ENCODE measurements around the gene DENND1A. TPM values are rescaled to one million over a fixed set of nuclear protein-coding genes. Genes with fewer than 3 reads are reported as not detected.

DENND1A gene
- polyA plus RNA-seq, 2 of the 4 experiments (the other 2 are of a cell fraction), result 15.1 to 21.9 TPM

DNA sequence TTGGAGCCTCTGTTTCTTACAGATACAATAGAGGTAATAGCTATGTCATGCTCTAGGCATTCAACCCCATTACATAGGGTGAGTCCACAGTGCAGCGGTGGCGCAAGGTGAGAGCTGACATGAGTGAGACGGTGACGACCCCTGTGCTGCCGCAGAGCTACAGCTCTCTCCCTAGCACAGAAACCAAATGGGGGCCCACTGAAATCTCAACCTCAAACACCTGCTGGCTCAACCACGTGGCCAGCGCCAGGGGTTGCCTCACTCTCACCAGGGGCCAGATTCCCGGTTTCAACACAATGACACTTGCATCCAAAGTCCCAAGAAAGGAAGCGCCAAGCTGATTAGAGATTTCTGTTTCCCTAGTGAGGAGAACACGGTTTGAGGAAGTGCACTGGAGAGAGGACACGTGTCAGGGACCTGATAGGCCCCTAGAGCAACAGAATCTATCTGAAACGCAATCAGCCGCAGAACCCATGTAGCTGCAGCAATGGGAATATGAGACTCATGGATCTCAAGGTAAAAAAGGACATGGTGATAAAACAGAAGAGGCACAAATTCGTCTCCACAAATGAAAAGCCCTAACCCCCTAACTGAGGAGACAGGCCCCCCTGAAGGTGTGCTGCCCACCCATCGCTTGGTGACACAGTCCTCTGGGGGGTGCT, 459.7 kb downstream of the DENND1A start:
- Histone ChIP-seq H3K4me2 (no peak overlapping the region), H3K4me3 (no peak overlapping the region), H3K9me3 (no peaks in the 10 kb centered on the region), H3K27ac (no peak overlapping the region), H3K4me1 (peaks cover 18% of the 10 kb centered on the region; the same call in 2 of the 3 replicates)
- no peak for TF ChIP-seq RFX5 (IDR thresholded peaks at IDR 0.05)
- no peak for TF ChIP-seq TFCP2L1 (CRISPR knock-in tag; IDR thresholded peaks at IDR 0.05)
- no peak for TF ChIP-seq JUN (IDR thresholded peaks at IDR 0.05)
- TF ChIP-seq KDM5A (IDR thresholded peaks at IDR 0.05), result no peak
- FAIRE-seq (no peak), ATAC-seq (no peak), DNase-seq (ENCODE audit: low read depth in 1 of 2, low spot score in 1 of 2) (no peak)
- ChIA-PET POLR2A (no interaction called here), CTCF (interaction anchor here (1.1 kb wide), 1 partner anchor 11 kb away, joined by 3 read pairs; no protein-coding TSS in a partner anchor)
- WGBS (ENCODE audit: missing lambda C conversion rate), result 85% methylated on average over 15 of the region's 15 CpGs

DNA sequence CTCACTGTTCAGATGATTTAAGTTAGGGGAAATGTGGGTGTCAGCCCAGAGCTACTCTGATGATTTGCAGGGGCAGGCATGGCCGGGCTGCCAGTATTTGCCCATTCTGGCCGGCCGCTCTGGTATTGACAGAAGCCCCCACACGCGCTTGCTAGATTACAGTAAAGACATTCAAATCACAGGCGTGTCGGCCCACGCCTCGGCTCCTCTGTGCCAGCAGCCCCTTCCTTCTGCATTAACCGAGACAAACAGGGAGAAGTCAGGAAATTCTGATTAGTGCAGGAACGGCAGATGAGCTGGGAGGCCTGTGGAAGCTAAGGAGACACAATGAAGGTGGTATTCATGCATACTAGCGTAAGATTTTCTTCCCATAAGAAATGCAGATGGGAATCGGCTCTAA, 460.6 kb downstream of the DENND1A start:
- no peak overlapping the region for H3K27ac ChIP-seq
- H3K4me1 ChIP-seq, result peaks cover 24% of the 10 kb centered on the region; the same call in 2 of the 3 replicates
- DNase-seq (ENCODE audit: low read depth in 1 of 2, low spot score in 1 of 2) (no peak), ATAC-seq (no peak), FAIRE-seq (no peak)
- ChIA-PET CTCF (interaction anchor here (0.6 to 1.1 kb wide), 2 partner anchors 10 to 487 kb away, joined by 3 to 5 read pairs; no protein-coding TSS in a partner anchor), POLR2A (no interaction called here)
- no peak overlapping the region for H3K4me2 ChIP-seq
- H3K9me3 ChIP-seq, result no peaks in the 10 kb centered on the region
- no peak overlapping the region for H3K4me3 ChIP-seq
- 97% methylated on average over 13 of the region's 13 CpGs for WGBS (ENCODE audit: missing lambda C conversion rate)
- no peak for TF ChIP-seq KDM1A (IDR thresholded peaks at IDR 0.05; ENCODE audit: low read depth)
- no peak for TF ChIP-seq JUNB (IDR thresholded peaks at IDR 0.05)
- TF ChIP-seq POLR2AphosphoS2 (conservative IDR thresholded peaks at IDR 0.05; ENCODE audit: low read length), result no peak
- no peak for TF ChIP-seq MAZ (IDR thresholded peaks at IDR 0.05; ENCODE audit: borderline replicate concordance, low read depth, low read length)
- TF ChIP-seq SREBF2 (IDR thresholded peaks at IDR 0.05), result no peak
- no peak for TF ChIP-seq CBX8 (IDR thresholded peaks at IDR 0.05)
- no peak for TF ChIP-seq HOXB13 (CRISPR knock-in tag; IDR thresholded peaks at IDR 0.05; ENCODE audit: low read depth)
- TF ChIP-seq, protein P1, sequence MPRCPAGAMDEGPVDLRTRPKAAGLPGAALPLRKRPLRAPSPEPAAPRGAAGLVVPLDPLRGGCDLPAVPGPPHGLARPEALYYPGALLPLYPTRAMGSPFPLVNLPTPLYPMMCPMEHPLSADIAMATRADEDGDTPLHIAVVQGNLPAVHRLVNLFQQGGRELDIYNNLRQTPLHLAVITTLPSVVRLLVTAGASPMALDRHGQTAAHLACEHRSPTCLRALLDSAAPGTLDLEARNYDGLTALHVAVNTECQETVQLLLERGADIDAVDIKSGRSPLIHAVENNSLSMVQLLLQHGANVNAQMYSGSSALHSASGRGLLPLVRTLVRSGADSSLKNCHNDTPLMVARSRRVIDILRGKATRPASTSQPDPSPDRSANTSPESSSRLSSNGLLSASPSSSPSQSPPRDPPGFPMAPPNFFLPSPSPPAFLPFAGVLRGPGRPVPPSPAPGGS (IDR thresholded peaks at IDR 0.05), result no peak
- no peak for TF ChIP-seq TFCP2L1 (CRISPR knock-in tag; IDR thresholded peaks at IDR 0.05)
- no peak for TF ChIP-seq HOXA7 (CRISPR knock-in tag; IDR thresholded peaks at IDR 0.05)
- no peak for TF ChIP-seq RAD21 (conservative IDR thresholded peaks at IDR 0.05 in 1 of 2, IDR thresholded peaks at IDR 0.05 in 1 of 2)
- no peak for TF ChIP-seq ZSCAN20 (CRISPR knock-in tag; IDR thresholded peaks at IDR 0.05)
- no peak for TF ChIP-seq CHD2 (IDR thresholded peaks at IDR 0.05; ENCODE audit: low read length, partially characterized antibody)
- no peak for TF ChIP-seq FOXS1 (CRISPR knock-in tag; IDR thresholded peaks at IDR 0.05)
- TF ChIP-seq FOSL2 (IDR thresholded peaks at IDR 0.05), result no peak
- no peak for TF ChIP-seq FOSL2 (CRISPR knock-in tag; IDR thresholded peaks at IDR 0.05)
- TF ChIP-seq FOSB (CRISPR knock-in tag; IDR thresholded peaks at IDR 0.05), result no peak
- TF ChIP-seq MYC (IDR thresholded peaks at IDR 0.05; ENCODE audit: borderline replicate concordance, low read length), result no peak
- no peak for TF ChIP-seq ZC3H11A (IDR thresholded peaks at IDR 0.05)
- no peak for TF ChIP-seq HDAC2 (IDR thresholded peaks at IDR 0.05)

DNA sequence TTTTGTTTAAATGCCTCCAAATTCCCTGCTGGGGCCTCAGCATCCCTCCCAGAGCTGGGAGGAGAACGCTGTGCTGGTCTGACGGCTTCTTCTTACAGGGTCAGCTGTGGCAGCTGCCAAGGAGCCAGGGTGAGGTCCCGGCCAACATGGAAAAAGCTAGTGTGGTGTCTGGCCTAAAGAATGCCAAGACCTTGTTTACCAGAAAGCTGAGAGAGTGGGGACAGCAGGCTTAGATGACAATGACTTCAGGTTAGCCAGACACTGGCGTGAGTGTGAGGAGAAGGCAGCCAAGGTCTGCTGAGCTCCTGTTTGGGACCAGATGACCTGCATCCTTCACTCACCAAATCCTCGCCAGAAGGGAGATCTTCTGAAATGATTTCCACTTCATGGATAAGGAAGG, 461.4 kb downstream of the DENND1A start:
- ATAC-seq, result no peak
- H3K4me3 ChIP-seq, result no peak overlapping the region
- peaks cover 24% of the 10 kb centered on the region; the same call in 2 of the 3 replicates for H3K4me1 ChIP-seq
- FAIRE-seq, result no peak
- H3K9me3 ChIP-seq, result no peaks in the 10 kb centered on the region
- H3K27ac ChIP-seq, result no peak overlapping the region
- H3K4me2 ChIP-seq, result no peak overlapping the region
- no peak for DNase-seq (ENCODE audit: low read depth in 1 of 2, low spot score in 1 of 2)
- no peak for TF ChIP-seq HOXB13 (CRISPR knock-in tag; IDR thresholded peaks at IDR 0.05; ENCODE audit: low read depth)
- no peak for TF ChIP-seq JUN (IDR thresholded peaks at IDR 0.05)
- TF ChIP-seq HOXB5 (CRISPR knock-in tag; IDR thresholded peaks at IDR 0.05), result no peak
- TF ChIP-seq FOSB (CRISPR knock-in tag; IDR thresholded peaks at IDR 0.05), result no peak
- no peak for TF ChIP-seq FOSL2 (IDR thresholded peaks at IDR 0.05)
- TF ChIP-seq FOSL2 (CRISPR knock-in tag; IDR thresholded peaks at IDR 0.05), result no peak
- TF ChIP-seq, protein P2, sequence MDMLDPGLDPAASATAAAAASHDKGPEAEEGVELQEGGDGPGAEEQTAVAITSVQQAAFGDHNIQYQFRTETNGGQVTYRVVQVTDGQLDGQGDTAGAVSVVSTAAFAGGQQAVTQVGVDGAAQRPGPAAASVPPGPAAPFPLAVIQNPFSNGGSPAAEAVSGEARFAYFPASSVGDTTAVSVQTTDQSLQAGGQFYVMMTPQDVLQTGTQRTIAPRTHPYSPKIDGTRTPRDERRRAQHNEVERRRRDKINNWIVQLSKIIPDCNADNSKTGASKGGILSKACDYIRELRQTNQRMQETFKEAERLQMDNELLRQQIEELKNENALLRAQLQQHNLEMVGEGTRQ (IDR thresholded peaks at IDR 0.05), result no peak
- TF ChIP-seq, protein P3, sequence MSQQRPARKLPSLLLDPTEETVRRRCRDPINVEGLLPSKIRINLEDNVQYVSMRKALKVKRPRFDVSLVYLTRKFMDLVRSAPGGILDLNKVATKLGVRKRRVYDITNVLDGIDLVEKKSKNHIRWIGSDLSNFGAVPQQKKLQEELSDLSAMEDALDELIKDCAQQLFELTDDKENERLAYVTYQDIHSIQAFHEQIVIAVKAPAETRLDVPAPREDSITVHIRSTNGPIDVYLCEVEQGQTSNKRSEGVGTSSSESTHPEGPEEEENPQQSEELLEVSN (IDR thresholded peaks at IDR 0.05; ENCODE audit: borderline replicate concordance, low read depth), result no peak
- WGBS (ENCODE audit: missing lambda C conversion rate), result 92% methylated on average over 5 of the region's 5 CpGs
- ChIA-PET CTCF (interaction anchor here (0.6 kb wide), 1 partner anchor 92 kb away, joined by 3 read pairs; no protein-coding TSS in a partner anchor), POLR2A (no interaction called here)
